NCI-H1092 (cell line): ENCODE data around the gene DISC1.
"Not testable (repeated sequence)": the region's sequence is repeated elsewhere in the genome, so short reads cannot be mapped to it uniquely, and the experiment has no call there.

Experiments used
- DNase-seq: peaks from one replicate; lab custom pipeline; 2025; lab: John Stamatoyannopoulos, UW

DISC1 gene

GRCh38 chr1:231626535-231626950 is at the start of gene DISC1:
Gene DISC1 (plus strand): TSS chr1:231626790. CDS start chr1:231626868, 78 bp downstream.
- peak; percentile 53 for DNase-seq

DNA sequence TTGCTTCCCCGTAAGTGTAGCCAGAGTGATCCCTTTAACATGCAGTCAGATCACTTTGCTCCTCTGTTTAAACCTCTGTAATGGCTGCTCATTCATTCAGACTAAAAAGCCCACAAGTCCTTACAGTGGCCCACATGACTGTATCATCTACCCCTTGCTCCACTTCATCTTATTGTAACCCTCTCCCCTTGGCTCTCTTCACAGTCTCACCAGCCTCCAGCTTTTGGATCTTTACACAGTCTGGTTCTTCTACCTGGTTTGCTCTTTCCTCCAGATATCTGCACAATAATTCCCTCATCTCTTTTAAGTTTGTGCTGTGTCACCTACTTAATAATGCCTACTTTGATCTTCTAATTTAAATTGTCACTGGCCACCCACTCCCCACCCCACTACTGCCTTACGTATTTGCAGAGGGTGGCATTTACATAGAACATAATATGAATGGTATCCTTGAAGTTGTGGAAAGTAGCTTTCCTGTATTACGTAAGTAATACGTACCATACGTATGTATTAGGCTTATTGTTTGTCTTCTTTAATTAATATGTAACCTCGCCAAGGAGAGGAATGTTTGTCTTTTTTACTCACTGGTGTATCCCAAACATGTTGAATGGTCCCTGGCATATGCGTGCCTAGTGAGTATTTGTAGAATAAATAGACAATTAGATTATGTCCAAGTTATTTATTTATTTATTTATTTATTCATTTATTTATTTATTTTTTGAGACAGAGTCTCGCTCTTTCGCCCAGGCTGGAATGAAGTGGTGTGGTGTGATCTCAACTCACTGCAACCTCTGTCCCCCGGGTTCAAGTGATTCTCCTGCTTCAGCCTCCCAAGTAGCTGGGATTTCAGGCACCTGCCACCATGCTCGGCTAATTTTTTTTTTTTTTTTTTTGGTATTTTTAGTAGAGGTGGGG is 49.5 kb upstream of the DISC1 start:
- no peak for DNase-seq

DNA sequence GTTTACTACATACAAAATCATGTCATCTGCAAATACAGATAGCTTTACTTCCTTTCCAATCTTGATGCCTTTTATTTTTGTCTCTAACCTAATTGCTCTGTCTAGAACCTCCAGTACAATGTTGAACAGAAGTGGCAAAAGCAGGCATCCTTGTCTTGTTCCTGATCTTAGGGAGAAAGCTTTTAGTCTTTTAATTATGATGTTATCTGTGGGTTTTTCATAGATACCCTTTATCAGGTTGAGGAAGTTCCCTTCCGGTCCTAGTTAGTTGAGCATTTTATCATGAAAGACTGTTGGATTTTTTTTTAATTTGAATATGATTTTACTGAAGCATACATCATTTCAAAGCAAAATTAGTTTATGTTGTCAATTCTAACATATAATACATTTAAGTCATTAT is 45.7 kb upstream of the DISC1 start:
- DNase-seq, result no peak

DNA sequence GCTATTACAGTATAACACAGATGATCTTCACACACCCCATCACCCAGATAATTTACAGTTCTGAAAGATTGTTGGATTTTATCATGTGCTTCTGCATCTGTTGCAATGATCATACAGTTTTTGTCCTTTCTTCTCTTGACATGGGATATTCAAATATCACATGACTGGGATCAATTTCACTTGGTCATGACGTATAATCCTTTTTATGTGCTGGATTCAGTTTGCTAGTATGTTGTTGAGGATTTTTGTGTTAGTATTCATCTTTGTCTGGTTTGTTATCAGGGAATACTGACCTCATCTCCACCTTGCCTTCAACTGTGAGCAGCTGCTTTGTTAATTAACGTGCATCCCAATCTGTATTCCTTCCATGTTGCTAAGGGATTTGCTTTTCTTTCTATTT is 44.7 kb upstream of the DISC1 start:
- no peak for DNase-seq

GRCh38 chr1:231583376-231583775 is 43.2 kb upstream of the DISC1 start:
- DNase-seq, result no peak

- DNase-seq, result no peak
These were observed 42.5 kb upstream of the DISC1 start for GRCh38 chr1:231584117-231584516.

GRCh38 chr1:231584921-231585320 is 41.7 kb upstream of the DISC1 start:
- DNase-seq, result no peak

DNA sequence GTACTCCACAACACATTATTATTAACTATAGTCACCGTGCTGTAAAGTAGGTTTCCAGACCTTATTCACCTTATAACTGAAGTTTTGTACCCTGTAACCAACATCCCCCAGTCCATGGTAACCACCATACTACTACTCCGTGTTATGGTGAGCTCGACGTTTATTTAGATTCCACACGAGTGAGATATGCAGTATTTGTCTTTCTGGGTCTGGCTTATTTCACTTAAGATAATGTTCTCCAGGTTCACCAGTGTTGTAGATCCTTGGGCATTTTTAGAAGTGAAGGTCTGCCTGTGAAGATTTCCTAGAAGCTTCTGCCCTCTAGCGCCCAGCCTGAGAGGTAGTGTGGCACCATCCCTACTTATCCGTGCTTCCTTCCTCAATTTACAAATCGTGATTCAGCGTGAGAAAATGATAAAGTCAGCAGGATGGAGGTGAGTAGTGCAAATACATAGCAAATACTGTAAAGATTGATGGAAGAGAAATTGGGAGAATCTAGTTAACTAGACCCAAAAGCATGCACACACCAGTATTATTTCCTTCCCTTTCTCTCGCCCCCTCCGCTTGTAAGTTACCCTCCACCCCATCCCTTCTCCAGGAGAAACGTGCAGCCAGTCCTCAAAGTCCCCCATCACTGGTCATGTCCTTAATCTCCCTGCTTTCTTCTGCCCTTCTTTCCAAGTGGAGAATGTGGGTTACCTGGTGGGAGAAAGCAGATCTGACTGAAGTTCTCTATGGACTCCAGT is 36.0 kb upstream of the DISC1 start:
- DNase-seq, result no peak

- no peak for DNase-seq
These were observed 35.1 kb upstream of the DISC1 start for GRCh38 chr1:231591466-231591865.

- DNase-seq, result no peak
These were observed 33.8 kb upstream of the DISC1 start for GRCh38 chr1:231592809-231593208.

DNA sequence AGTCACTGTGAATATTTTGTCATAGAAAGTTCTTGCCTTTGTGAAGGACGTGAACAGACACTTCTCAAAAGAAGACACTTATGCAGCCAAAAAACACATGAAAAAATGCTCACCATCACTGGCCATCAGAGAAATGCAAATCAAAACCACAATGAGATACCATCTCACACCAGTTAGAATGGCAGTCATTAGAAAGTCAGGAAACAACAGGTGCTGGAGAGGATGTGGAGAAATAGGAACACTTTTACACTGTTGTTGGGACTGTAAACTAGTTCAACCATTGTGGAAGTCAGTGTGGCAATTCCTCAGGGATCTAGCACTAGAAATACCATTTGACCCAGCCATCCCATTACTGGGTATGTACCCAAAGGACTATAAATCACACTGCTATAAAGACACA is 33.3 kb upstream of the DISC1 start:
- DNase-seq, result not testable (repeated sequence)

DNA sequence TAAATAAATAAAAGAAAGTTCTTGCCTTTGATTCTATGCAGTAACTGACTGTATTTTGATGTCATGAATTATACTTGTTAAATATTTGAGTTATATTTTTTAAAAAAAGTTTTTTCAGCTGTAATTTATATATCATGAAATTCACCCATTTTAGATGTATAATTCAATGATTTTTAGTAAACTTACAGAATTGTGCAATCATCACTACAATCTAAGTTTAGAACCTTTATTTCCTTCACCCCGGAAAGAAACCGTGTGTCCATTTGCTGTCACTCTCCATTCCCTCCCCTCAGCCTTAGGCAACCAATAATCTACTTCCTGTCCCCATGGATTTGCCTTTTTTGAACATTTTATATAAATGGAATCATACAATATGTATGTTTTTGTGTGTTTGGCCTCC is 32.5 kb upstream of the DISC1 start:
- no peak for DNase-seq

DNA sequence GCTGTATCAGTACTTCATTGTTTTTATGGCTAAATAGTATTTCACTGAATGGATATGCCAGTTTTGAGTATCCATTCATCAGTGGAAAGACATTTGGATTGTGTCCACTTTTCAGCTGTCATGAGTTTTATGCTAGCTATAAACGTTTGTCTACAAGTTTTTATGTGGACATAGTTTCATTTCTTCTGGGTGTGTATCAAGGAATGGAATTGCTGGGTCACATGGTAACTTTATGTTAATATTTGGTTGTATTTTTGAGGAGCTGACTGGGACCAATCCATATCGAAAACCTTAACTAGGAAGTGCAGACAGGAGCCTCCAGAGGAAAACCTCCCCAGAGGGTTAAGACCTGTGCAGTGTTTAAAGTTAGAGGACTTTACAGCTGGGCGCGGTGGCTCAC is 31.8 kb upstream of the DISC1 start:
- DNase-seq, result no peak

GRCh38 chr1:231596337-231596791 is 30.2 kb upstream of the DISC1 start:
- no peak for DNase-seq

DNA sequence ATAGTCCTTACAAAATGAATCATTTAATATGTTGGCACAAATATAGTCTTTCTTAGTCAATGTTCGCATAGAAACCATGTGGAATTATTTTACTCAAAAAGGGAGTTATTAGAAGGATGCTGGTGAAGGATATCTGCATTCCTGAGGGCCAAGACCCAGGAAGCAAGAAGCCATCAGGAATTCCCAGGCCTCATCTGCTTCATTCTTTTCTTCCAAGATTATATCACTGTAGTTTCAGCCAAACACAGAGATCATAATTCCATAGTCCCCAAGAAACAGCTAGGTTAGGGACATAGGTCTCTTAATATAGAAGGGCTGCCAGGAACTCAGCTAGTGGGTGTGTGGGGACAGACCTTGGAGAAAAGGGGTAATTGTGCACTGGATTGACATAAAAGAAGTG is 28.6 kb upstream of the DISC1 start:
- no peak for DNase-seq

- no peak for DNase-seq
These were observed 26.1 kb upstream of the DISC1 start for GRCh38 chr1:231600458-231600976.

GRCh38 chr1:231601824-231602672 is 24.5 kb upstream of the DISC1 start:
- no peak for DNase-seq

DNA sequence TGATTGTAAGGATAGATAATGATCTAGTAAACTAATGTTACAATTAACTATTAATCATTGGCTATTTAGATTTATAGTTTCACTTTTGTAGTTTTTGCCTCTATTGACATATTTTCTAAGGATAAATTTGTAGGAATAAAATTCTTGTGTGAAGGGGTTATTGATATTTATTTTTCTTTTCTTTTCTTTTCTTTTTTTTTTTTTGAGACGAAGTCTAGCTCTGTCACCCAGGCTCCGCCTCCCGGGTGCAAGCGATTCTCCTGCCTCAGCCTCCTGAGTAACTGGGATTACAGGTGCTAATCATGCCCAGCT is 24.0 kb upstream of the DISC1 start:
- no peak for DNase-seq

DNA sequence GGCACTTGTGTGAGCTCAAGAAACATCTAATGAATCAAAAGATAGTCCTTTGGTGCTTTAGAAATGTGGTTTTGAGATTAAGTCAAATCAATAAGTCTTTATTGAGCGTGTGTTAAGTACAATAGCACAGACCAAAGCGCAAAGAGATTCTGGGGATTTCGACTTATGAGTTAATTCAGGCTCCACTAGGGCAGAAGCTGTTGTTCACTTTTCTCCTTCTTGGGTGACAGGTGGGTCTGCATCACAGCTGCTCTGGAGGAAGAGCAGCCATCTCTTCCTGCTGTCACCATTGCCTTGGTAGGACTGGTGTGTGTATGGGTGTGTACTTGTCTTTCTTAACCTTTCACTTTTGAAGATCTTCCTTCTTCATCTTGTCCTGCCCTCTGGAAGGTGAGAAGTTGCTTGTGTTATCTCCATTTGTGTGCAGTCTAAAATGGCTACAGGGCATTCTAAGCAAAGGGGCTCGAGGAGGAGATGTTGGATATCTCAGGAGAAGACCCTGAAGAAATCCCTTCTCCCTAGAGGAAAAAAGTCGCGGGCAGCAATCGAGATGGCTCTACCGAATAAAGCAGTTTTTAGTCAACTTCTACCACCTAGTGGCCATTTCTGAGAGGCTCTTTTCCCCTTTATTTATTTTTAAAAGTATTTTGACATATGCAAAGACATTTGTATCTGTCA is 22.9 kb upstream of the DISC1 start:
- peak; percentile 62 for DNase-seq

GRCh38 chr1:231604276-231604621 is 22.3 kb upstream of the DISC1 start:
- no peak for DNase-seq
